ENCODE data around the gene MINK1. TPM values are rescaled to one million over a fixed set of nuclear protein-coding genes. Genes with fewer than 3 reads are reported as not detected.

Gene MINK1
- total RNA-seq, 1 experiment from 2014 or later, result 160 TPM

GRCh38 chr17:4892499-4893221 lies 59.5 kb downstream of the MINK1 start:
- CTCF ChIA-PET, result no interaction called here
- TF ChIP-seq EZH2 (IDR thresholded peaks at IDR 0.05; ENCODE audit: low read depth), result no peak
- no peak for TF ChIP-seq CTCF (conservative IDR thresholded peaks at IDR 0.05)
- H3K36me3 ChIP-seq (ENCODE audit: low read depth), result no peaks in the 10 kb centered on the region
- POLR2A ChIA-PET (ENCODE audit: unreplicated experiment), result no interaction called here
- no peak overlapping the region for H2AFZ ChIP-seq
- no peak overlapping the region for H3K4me2 ChIP-seq
- H3K79me2 ChIP-seq (ENCODE audit: low read depth), result no peaks in the 10 kb centered on the region
- H3K9me3 ChIP-seq (ENCODE audit: insufficient read depth, low read depth), result no peaks in the 10 kb centered on the region
- intact Hi-C loops (cut with micrococcal nuclease; ENCODE audit: unreplicated experiment), result no loop called here
- peaks cover 8% of the 10 kb centered on the region; the same call in 1 of the 2 replicates for H3F3A ChIP-seq (ENCODE audit: insufficient read depth, low read depth)
- no TSS peak for BruUV-seq (replicated peaks)
- no peak overlapping the region for H3K4me3 ChIP-seq
- no peak overlapping the region for H3K27ac ChIP-seq
- H3K9me2 ChIP-seq (ENCODE audit: insufficient read depth), result no peaks in the 10 kb centered on the region
- H4K20me1 ChIP-seq (ENCODE audit: insufficient read depth), result 0 out of 2 replicates have a peak, but pooled peaks cover 5% of the 10 kb centered on the region
- H3K4me1 ChIP-seq (replicated peaks; ENCODE audit: insufficient read depth), result no peaks in the 10 kb centered on the region
- H3K27me3 ChIP-seq (ENCODE audit: insufficient read depth, low read depth), result no peaks in the 10 kb centered on the region
- DNase-seq, result no peak

GRCh38 chr17:4893272-4893671 lies 60.1 kb downstream of the MINK1 start:
- Histone ChIP-seq H3K9me3 (ENCODE audit: insufficient read depth, low read depth) (no peaks in the 10 kb centered on the region), H4K20me1 (ENCODE audit: insufficient read depth) (0 out of 2 replicates have a peak, but pooled peaks cover 3% of the 10 kb centered on the region), H3F3A (ENCODE audit: insufficient read depth, low read depth) (peaks cover 8% of the 10 kb centered on the region; the same call in 1 of the 2 replicates), H3K4me1 (replicated peaks; ENCODE audit: insufficient read depth) (no peaks in the 10 kb centered on the region), H3K4me3 (no peak overlapping the region), H3K79me2 (ENCODE audit: low read depth) (no peaks in the 10 kb centered on the region), H3K4me2 (no peak overlapping the region), H2AFZ (no peak overlapping the region), H3K36me3 (ENCODE audit: low read depth) (no peaks in the 10 kb centered on the region), H3K27ac (no peak overlapping the region), H3K9me2 (ENCODE audit: insufficient read depth) (no peaks in the 10 kb centered on the region), H3K27me3 (ENCODE audit: insufficient read depth, low read depth) (no peaks in the 10 kb centered on the region)
- BruUV-seq (replicated peaks), result no TSS peak
- CTCF ChIA-PET, result no interaction called here
- no peak for DNase-seq
- POLR2A ChIA-PET (ENCODE audit: unreplicated experiment), result no interaction called here
- TF ChIP-seq EZH2 (IDR thresholded peaks at IDR 0.05; ENCODE audit: low read depth), result no peak
- no peak for TF ChIP-seq CTCF (conservative IDR thresholded peaks at IDR 0.05)
- intact Hi-C loops (cut with micrococcal nuclease; ENCODE audit: unreplicated experiment), result no loop called here

GRCh38 chr17:4893721-4894560 lies 60.8 kb downstream of the MINK1 start:
- TF ChIP-seq EZH2 (IDR thresholded peaks at IDR 0.05; ENCODE audit: low read depth), result no peak
- TF ChIP-seq CTCF (conservative IDR thresholded peaks at IDR 0.05), result no peak
- CTCF ChIA-PET, result no interaction called here
- DNase-seq, result no peak
- H3K36me3 ChIP-seq (ENCODE audit: low read depth), result no peaks in the 10 kb centered on the region
- no peaks in the 10 kb centered on the region for H3K9me3 ChIP-seq (ENCODE audit: insufficient read depth, low read depth)
- no TSS peak for BruUV-seq (replicated peaks)
- POLR2A ChIA-PET (ENCODE audit: unreplicated experiment), result no interaction called here
- H3F3A ChIP-seq (ENCODE audit: insufficient read depth, low read depth), result peaks cover 8% of the 10 kb centered on the region; the same call in 1 of the 2 replicates
- no peak overlapping the region for H3K27ac ChIP-seq
- H3K4me3 ChIP-seq, result no peak overlapping the region
- H2AFZ ChIP-seq, result no peak overlapping the region
- H3K27me3 ChIP-seq (ENCODE audit: insufficient read depth, low read depth), result no peaks in the 10 kb centered on the region
- no peaks in the 10 kb centered on the region for H3K9me2 ChIP-seq (ENCODE audit: insufficient read depth)
- no peaks in the 10 kb centered on the region for H4K20me1 ChIP-seq (ENCODE audit: insufficient read depth)
- H3K79me2 ChIP-seq (ENCODE audit: low read depth), result no peaks in the 10 kb centered on the region
- intact Hi-C loops (cut with micrococcal nuclease; ENCODE audit: unreplicated experiment), result no loop called here
- H3K4me1 ChIP-seq (replicated peaks; ENCODE audit: insufficient read depth), result no peaks in the 10 kb centered on the region
- no peak overlapping the region for H3K4me2 ChIP-seq

All from PC-9 (cell line).